ENCODE results near the gene E4F1. TPM values are rescaled to one million over a fixed set of nuclear protein-coding genes. Genes with fewer than 3 reads are reported as not detected.

The E4F1 gene
- total RNA-seq, 6 experiments from 2014 or later = 8.9 to 11.3 (median 10.4) TPM

DNA sequence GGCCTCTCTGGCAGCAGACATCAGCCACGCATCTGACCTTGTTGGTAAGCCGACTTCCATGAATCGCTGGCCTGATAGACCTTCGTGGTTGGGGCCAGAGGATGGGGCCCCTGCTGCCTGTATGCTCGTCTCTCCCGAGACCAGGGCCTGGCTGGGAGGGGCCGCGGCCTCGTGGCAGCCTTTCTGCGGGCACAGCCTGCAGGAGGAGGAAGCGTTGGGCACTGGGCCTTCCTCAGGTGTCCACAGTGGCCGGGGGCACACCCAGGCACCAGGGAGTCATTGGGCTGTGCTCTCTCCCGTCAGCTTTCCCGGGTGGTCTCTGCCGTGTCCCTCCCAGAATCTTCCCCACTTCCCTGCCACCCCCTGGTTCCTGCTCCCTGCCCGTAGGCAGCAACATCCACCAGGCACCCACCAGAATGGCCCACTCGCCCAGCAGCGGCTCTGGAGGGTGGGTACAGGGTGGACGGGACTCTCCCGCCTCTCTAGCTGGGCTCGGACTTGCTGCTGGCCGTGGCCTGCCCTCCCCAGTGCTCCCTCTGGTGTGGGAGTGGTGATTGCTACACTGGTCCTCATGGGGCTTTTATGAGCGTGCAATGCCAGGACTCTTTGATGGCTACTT is 6.3 kb downstream of the E4F1 start:
- no peak overlapping the region for H3K4me3 ChIP-seq
- H3K27me3 ChIP-seq = no peaks in the 10 kb centered on the region
- no peak overlapping the region for H3K27ac ChIP-seq
- intact Hi-C loops (cut with DNase I) = no loop called here
- TF ChIP-seq, protein P1, sequence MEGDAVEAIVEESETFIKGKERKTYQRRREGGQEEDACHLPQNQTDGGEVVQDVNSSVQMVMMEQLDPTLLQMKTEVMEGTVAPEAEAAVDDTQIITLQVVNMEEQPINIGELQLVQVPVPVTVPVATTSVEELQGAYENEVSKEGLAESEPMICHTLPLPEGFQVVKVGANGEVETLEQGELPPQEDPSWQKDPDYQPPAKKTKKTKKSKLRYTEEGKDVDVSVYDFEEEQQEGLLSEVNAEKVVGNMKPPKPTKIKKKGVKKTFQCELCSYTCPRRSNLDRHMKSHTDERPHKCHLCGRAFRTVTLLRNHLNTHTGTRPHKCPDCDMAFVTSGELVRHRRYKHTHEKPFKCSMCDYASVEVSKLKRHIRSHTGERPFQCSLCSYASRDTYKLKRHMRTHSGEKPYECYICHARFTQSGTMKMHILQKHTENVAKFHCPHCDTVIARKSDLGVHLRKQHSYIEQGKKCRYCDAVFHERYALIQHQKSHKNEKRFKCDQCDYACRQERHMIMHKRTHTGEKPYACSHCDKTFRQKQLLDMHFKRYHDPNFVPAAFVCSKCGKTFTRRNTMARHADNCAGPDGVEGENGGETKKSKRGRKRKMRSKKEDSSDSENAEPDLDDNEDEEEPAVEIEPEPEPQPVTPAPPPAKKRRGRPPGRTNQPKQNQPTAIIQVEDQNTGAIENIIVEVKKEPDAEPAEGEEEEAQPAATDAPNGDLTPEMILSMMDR (IDR thresholded peaks at IDR 0.05) = no peak
- TF ChIP-seq POLR2A (IDR thresholded peaks at IDR 0.05) = no peak
- H3K4me1 ChIP-seq = peaks cover 0 to 23% (median 9%) of the 10 kb centered on the region in 4 donors
- ATAC-seq = no peak
- 92% methylated on average over 2 of the region's 23 CpGs for WGBS (ENCODE audit: insufficient coverage, low coverage, low lambda C conversion rate, missing lambda C conversion rate)
- peaks cover 0 to 47% (median 12%) of the 10 kb centered on the region in 4 donors for H3K36me3 ChIP-seq
- H3K9me3 ChIP-seq = no peaks in the 10 kb centered on the region
- peak in 1 of 3 donors; percentile 47 for DNase-seq

DNA sequence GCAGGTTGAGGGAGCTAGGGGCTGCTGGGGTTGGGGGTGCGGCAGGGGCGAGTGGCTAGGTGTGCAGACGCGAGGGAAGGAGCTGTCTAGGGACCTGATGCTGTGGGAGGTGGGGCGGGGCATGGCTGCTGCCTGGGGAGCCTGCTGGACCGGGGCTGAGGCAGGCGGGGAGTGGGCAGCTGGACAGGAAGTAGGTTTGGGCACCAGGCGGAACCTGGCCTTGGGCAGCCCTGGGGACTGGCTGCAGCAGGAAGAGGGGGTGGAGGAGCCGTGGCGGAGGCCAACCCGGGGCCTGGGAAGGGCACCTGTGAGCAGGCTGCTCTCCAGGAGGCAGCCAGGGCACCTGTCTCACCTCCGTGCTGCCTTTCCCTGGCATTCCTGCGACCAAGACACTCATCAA is 7.0 kb downstream of the E4F1 start:
- H3K9me3 ChIP-seq = no peaks in the 10 kb centered on the region

DNA sequence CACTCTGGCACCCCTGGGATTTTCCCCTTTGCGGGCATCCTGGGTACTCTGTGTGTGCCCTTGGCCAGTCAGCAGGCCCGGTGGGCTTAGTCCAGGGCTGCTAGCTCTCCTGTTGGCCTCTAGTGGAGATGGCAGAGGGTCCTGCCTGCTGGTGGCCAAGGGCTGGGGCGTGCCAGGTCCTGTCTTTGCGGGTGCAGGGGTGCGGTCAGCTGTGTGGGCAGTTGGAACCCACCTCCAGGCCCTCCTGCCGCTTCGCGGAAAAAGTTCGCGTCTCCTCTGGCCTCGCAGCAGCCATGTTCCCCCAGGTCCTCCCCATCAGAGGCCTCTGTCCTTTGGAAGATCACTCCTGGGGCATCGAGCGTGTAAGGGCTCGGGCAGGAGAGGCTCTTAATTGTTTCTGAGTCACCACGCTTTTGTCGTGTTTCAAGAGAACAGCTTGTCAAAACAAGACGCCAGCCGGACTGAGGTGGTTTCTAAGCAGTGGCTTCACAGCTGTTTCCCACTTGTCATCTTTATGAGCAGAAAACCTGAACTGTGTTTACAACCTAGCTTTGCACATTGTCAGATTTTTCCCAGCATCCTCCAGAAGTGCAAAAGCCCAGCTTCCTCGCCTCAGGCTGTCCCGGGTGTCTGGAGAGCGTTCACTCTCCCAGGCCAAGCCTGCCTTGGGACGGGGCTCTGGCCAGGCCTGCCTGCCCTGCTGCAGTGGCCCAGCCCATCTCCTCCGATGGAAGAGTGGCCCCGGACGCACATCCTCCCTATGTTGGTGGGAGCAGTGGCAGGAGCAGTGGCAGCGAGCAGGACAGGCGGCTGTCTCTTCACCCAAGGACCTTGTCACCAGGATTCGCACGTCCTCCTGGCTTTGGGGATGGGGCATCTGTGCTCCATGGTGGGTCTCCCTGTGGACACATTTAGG is 7.9 kb downstream of the E4F1 start:
- Histone ChIP-seq H3K9me3 (no peaks in the 10 kb centered on the region), H3K4me1 (peaks cover 0 to 11% (median 3%) of the 10 kb centered on the region in 4 donors), H3K27me3 (no peaks in the 10 kb centered on the region), H3K27ac (no peak overlapping the region), H3K36me3 (peaks cover 0 to 57% (median 17%) of the 10 kb centered on the region in 4 donors), H3K4me3 (no peak overlapping the region)
- ATAC-seq (no peak), DNase-seq (peak in 1 of 3 donors; percentile 18)
- intact Hi-C loops (cut with DNase I) = no loop called here
- WGBS (ENCODE audit: insufficient coverage, low coverage, low lambda C conversion rate, missing lambda C conversion rate) = 89% methylated on average over 10 of the region's 29 CpGs
- TF ChIP-seq, protein P1 (IDR thresholded peaks at IDR 0.05) = no peak
- TF ChIP-seq POLR2A (IDR thresholded peaks at IDR 0.05) = no peak

More for the DNA sequence above, 7.0 kb downstream of the E4F1 start:
- intact Hi-C loops (cut with DNase I) = no loop called here
- TF ChIP-seq, protein P1 (IDR thresholded peaks at IDR 0.05) = no peak
- no peak for TF ChIP-seq POLR2A (IDR thresholded peaks at IDR 0.05)
- DNase-seq (peak in 2 of 3 donors; percentile 20 to 50), ATAC-seq (no peak)
- Histone ChIP-seq H3K27ac (no peak overlapping the region), H3K4me1 (peaks cover 0 to 16% (median 7%) of the 10 kb centered on the region in 4 donors), H3K36me3 (peaks cover 0 to 54% (median 15%) of the 10 kb centered on the region in 4 donors), H3K4me3 (no peak overlapping the region), H3K27me3 (no peaks in the 10 kb centered on the region)
- no CpG with 5 or more reads among the region's 13 CpGs for WGBS (ENCODE audit: insufficient coverage, low coverage, low lambda C conversion rate, missing lambda C conversion rate)

DNA sequence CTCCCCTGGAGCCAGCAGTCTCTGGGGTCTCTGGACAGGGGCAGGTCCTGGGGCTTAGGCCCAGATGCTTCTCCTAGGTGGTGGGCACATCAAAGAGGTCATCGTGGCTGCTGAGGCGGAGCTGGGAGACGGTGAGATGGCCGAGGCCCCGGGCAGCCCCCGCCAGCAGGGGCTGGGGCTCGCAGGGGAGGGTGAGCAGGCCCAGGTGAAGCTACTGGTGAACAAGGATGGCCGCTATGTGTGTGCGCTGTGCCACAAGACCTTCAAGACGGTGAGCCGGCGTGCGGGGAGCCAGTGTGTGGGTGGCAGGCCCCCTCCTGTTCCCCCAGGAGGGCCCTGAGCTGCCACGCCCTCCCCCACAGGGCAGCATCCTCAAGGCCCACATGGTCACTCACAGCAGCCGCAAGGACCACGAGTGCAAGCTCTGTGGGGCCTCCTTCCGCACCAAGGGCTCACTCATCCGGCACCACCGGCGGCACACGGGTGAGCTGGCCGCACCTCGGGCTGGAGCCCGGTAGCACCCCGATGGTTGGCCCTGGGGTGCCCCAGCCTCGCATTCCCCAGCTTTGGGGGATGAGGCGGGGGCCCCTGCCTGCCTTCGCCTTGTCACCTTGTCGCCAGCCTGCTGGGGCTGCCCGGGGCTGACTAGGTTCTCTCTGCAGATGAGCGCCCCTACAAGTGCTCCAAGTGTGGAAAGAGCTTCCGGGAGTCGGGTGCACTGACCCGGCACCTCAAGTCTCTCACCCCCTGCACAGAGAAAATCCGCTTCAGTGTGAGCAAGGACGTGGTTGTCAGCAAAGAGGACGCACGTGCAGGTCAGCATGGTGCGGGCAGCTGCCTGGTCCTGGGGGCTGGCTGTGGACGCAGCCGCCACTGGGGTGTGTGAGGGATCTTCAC is 9.0 kb downstream of the E4F1 start:
- no peak for TF ChIP-seq POLR2A (IDR thresholded peaks at IDR 0.05)
- TF ChIP-seq, protein P1 (IDR thresholded peaks at IDR 0.05) = no peak
- Histone ChIP-seq H3K4me3 (no peak overlapping the region), H3K27me3 (no peaks in the 10 kb centered on the region), H3K36me3 (peaks cover 0 to 57% (median 17%) of the 10 kb centered on the region in 4 donors), H3K4me1 (peaks cover 0 to 13% (median 0%) of the 10 kb centered on the region in 4 donors), H3K9me3 (no peaks in the 10 kb centered on the region), H3K27ac (no peak overlapping the region)
- ATAC-seq (no peak), DNase-seq (peak in 2 of 3 donors; percentile 18 to 49)
- intact Hi-C loops (cut with DNase I) = no loop called here
- WGBS (ENCODE audit: insufficient coverage, low coverage, low lambda C conversion rate, missing lambda C conversion rate) = no CpG with 5 or more reads among the region's 41 CpGs
